Endothelial cell of umbilical vein (primary cell): Measurements from ENCODE around the gene TULP4. TPM values are rescaled to one million over a fixed set of nuclear protein-coding genes. Genes with fewer than 3 reads are reported as not detected.

Source experiments
- BruUV-seq: library from RNA; stranded (reverse); fragments of 400-500 nt; replicated peaks from 2 replicates; lab custom pipeline; 2021; lab: Mats Ljungman, UMichigan
- CTCF ChIA-PET: fragments of 300-600, 350-600 bp; sonication (Branson Sonifier 250); formaldehyde crosslinking; loops from one replicate; lab custom pipeline; 2021; ENCODE audit warnings: antibody characterized with exemption, inconsistent platforms; lab: Charles Lee
- POLR2A ChIA-PET: fragments of 300-600, 350-600 bp; sonication (Branson Sonifier 250); formaldehyde crosslinking; loops from one replicate; lab custom pipeline; 2021; ENCODE audit warnings: antibody characterized with exemption, inconsistent platforms; lab: Charles Lee
- DNase-seq: peaks from one replicate; pipeline ENCODE4 v3.0.0-alpha.2; 2011; ENCODE audit warnings: low read depth, low spot score
- FAIRE-seq: peaks from 2 replicates; lab custom pipeline; 2011; peaks lifted over from hg19 to GRCh38; lab: Jason Lieb, UNC
- H2AFZ ChIP-seq: 2 replicates; pipeline ENCODE4 v1.6.0; 2012; ENCODE audit warnings: low read depth, low read length, control low read depth, inconsistent platforms
- H3K27ac ChIP-seq: 2 replicates; pipeline ENCODE4 v1.5.1; 2011; ENCODE audit warnings: low read depth, mild to moderate bottlenecking, control low read depth, low read length, moderate library complexity; ENCODE audit not compliant: insufficient read depth
- H3K27me3 ChIP-seq, 2 experiments: 2 replicates each; pipeline versions ENCODE4 v1.6.0 to v1.6.1; 2011; ENCODE audit warnings: low read length in 2 of 2, mixed read lengths in 1 of 2; ENCODE audit not compliant: control insufficient read depth in 2 of 2, insufficient read depth in 2 of 2
- H3K36me3 ChIP-seq, 2 experiments: 2 replicates in 1 of 2; 3 replicates in 1 of 2; pipeline ENCODE4 v1.5.1; 2011; ENCODE audit warnings: low read length in 2 of 2, mild to moderate bottlenecking in 1 of 2, moderate library complexity in 1 of 2; ENCODE audit not compliant: control insufficient read depth in 2 of 2, insufficient read depth in 2 of 2; ENCODE audit errors: extremely low read depth in 1 of 2
- H3K4me1 ChIP-seq: 3 replicates; pipeline ENCODE4 v1.5.1; 2011; ENCODE audit warnings: mild to moderate bottlenecking, low read length; ENCODE audit not compliant: control insufficient read depth, insufficient read depth; ENCODE audit errors: extremely low read depth
- H3K4me2 ChIP-seq: 2 replicates; pipeline ENCODE4 v1.6.1; 2011; ENCODE audit warnings: low read length, control low read depth, mixed read lengths; ENCODE audit not compliant: insufficient read depth
- H3K4me3 ChIP-seq, 3 experiments: fragments of 200-600 bp in 1 of 3; sonication (generic), shearing (Covaris generic) in 1 of 3; replicated peaks in 1 of 3; 2 replicates each; pipeline ENCODE4 v1.5.1; 2011 to 2016; ENCODE audit warnings: control low read depth in 3 of 3, low read length in 3 of 3, mild to moderate bottlenecking in 2 of 3, inconsistent platforms in 1 of 3, low read depth in 1 of 3, moderate library complexity in 1 of 3; ENCODE audit not compliant: insufficient read depth in 1 of 3
- H3K79me2 ChIP-seq: 2 replicates; pipeline ENCODE4 v1.6.0; 2012; ENCODE audit warnings: low read length, inconsistent platforms; ENCODE audit not compliant: control insufficient read depth, insufficient read depth
- H3K9ac ChIP-seq: replicated peaks from 2 replicates; pipeline ENCODE3; 2011; ENCODE audit warnings: low read length, control low read depth; ENCODE audit not compliant: insufficient read depth; ENCODE audit errors: extremely low read depth
- H3K9me1 ChIP-seq: replicated peaks from 3 replicates; pipeline ENCODE4 v1.6.0; 2011; ENCODE audit warnings: mild to moderate bottlenecking, low read length; ENCODE audit not compliant: control insufficient read depth, insufficient read depth; ENCODE audit errors: extremely low read depth
- H3K9me3 ChIP-seq: replicated peaks from 2 replicates; pipeline ENCODE4 v1.5.1; 2012; ENCODE audit warnings: low read length, inconsistent platforms; ENCODE audit not compliant: control insufficient read depth, insufficient read depth
- H4K20me1 ChIP-seq: replicated peaks from 2 replicates; pipeline ENCODE3; 2011; ENCODE audit warnings: mild to moderate bottlenecking, low read length; ENCODE audit not compliant: control insufficient read depth, insufficient read depth; ENCODE audit errors: extremely low read depth
- CTCF ChIP-seq, 2 donors: IDR thresholded peaks; 1 replicate in 1 of 2; 2 replicates in 1 of 2; pipeline ENCODE4 v1.5.1; 2011; ENCODE audit warnings: low read length in 2 of 2, mild to moderate bottlenecking in 2 of 2, moderate library complexity in 2 of 2, control low read depth in 1 of 2, inconsistent platforms in 1 of 2, low read depth in 1 of 2; ENCODE audit not compliant: insufficient read depth in 1 of 2; ENCODE audit errors: extremely low read depth in 1 of 2
- EZH2 ChIP-seq: IDR thresholded peaks from 2 replicates; pipeline ENCODE4 v1.6.1; 2012; ENCODE audit warnings: borderline replicate concordance, low read depth, mild to moderate bottlenecking, moderate library complexity, low read length, inconsistent platforms; ENCODE audit not compliant: severe bottlenecking
- FOS ChIP-seq: IDR thresholded peaks from 2 replicates; pipeline ENCODE4 v1.6.1; 2011; ENCODE audit warnings: mild to moderate bottlenecking, low read length, moderate library complexity, borderline replicate concordance; ENCODE audit not compliant: insufficient read depth
- GATA2 ChIP-seq: IDR thresholded peaks from 2 replicates; pipeline ENCODE4 v1.7.0; 2011; ENCODE audit warnings: low read depth, mild to moderate bottlenecking, moderate library complexity, mixed read lengths, low read length; ENCODE audit not compliant: insufficient read length, insufficient read depth
- JUN ChIP-seq: IDR thresholded peaks from 2 replicates; pipeline ENCODE4 v1.6.1; 2011; ENCODE audit warnings: borderline replicate concordance, low read depth; ENCODE audit not compliant: insufficient read length, insufficient read depth
- MAX ChIP-seq: IDR thresholded peaks from 2 replicates; pipeline ENCODE4 v1.6.1; 2011; ENCODE audit not compliant: insufficient read depth, insufficient read length
- MYC ChIP-seq: IDR thresholded peaks from one replicate; pipeline ENCODE4 v1.6.1; 2011; ENCODE audit warnings: mild to moderate bottlenecking, low read depth, low read length
- POLR2A ChIP-seq: IDR thresholded peaks from 2 replicates; pipeline ENCODE4 v1.6.1; 2012; ENCODE audit warnings: low read depth, mild to moderate bottlenecking, control low read depth, low read length
- POLR2AphosphoS5 ChIP-seq: IDR thresholded peaks from 2 replicates; pipeline ENCODE4 v1.6.1; 2012; ENCODE audit warnings: low read depth, mild to moderate bottlenecking, control low read depth, low read length, moderate library complexity; ENCODE audit not compliant: insufficient read depth
- dilution Hi-C: fragments of 300-500 bp; cut with MboI; formaldehyde crosslinking; loops from one replicate; pipeline ENCODE4 v1.15.0; 2019; ENCODE audit warnings: low sequenced_read_pairs; ENCODE audit not compliant: extremely low pct_ligation_motif_present
- intact Hi-C: fragments of 100-400 bp; cut with micrococcal nuclease; formaldehyde crosslinking; loops from one replicate; pipeline ENCODE4 v1.10.0; 2022
- polyA plus RNA-seq, 4 experiments: library from polyadenylated mRNA; depleted of rRNA in 3 of 4; stranded (reverse) in 3 of 4; unstranded in 1 of 4; fragments of >200 nt; gene quantifications; 2 replicates each; pipeline versions ENCODE4 v1.2.1 to v1.2.3, GENCODE V29; 2011 to 2012; ENCODE audit warnings: missing spikeins in 1 of 4
- total RNA-seq: library from RNA; stranded (reverse); gene quantifications from 2 replicates; pipeline ENCODE4 v1.2.3, GENCODE V29; 2021

TULP4 gene
- total and polyA plus RNA-seq, 2 donors (not counting 3 experiments of a cell fraction or from before 2014, with no cell fraction given), result 10.8 to 55.1 TPM

- dilution Hi-C loops, result no loop called here
These were observed 219.3 kb downstream of the TULP4 start for GRCh38 chr6:158531566-158531965.

More at GRCh38 chr6:158531566-158531965, 219.3 kb downstream of the TULP4 start:
- H3K4me1 ChIP-seq, result peaks cover 5% of the 10 kb centered on the region
- CTCF ChIA-PET, result interaction anchor here (1.0 kb wide), 1 partner anchor 317 kb away, joined by 3 read pairs; no protein-coding TSS in a partner anchor
- H3K79me2 ChIP-seq, result no peaks in the 10 kb centered on the region
- H3K4me3 ChIP-seq, result no peak overlapping the region
- FAIRE-seq (no peak), DNase-seq (no peak)
- no peaks in the 10 kb centered on the region for H3K36me3 ChIP-seq
- peaks cover 4 to 12% of the 10 kb centered on the region in 2 experiments for H3K27me3 ChIP-seq
- intact Hi-C loops, result no loop called here
- H4K20me1 ChIP-seq, result no peaks in the 10 kb centered on the region
- H3K9me3 ChIP-seq, result no peaks in the 10 kb centered on the region
- no peak for TF ChIP-seq FOS
- TF ChIP-seq MYC, result no peak
- TF ChIP-seq GATA2, result no peak
- TF ChIP-seq POLR2AphosphoS5, result no peak
- TF ChIP-seq JUN, result no peak
- no peak for TF ChIP-seq MAX
- TF ChIP-seq EZH2, result no peak
- no peak for TF ChIP-seq CTCF (IDR thresholded peaks at IDR 0.05; ENCODE audit: extremely low read depth in 1 of 2, insufficient read depth in 1 of 2, low read depth in 1 of 2, low read length in 2 of 2)
- TF ChIP-seq POLR2A, result no peak
- no peak overlapping the region for H3K9ac ChIP-seq
- no peak overlapping the region for H3K4me2 ChIP-seq
- POLR2A ChIA-PET, result no interaction called here
- no peak overlapping the region for H3K27ac ChIP-seq
- BruUV-seq, result no TSS peak
- H2AFZ ChIP-seq, result no peak overlapping the region
- no peaks in the 10 kb centered on the region for H3K9me1 ChIP-seq
